HTERT RPE-1 (cell line): ENCODE data around the gene DLL3.

Experiments used
- in situ Hi-C: fragments of 300-500 bp; cut with MboI; formaldehyde crosslinking; loops from 4 replicates; pipeline ENCODE4 v1.14.3; 2020; ENCODE audit warnings: low sequenced_read_pairs

Gene DLL3

GRCh38 chr19:39481676-39482075 is 17.1 kb upstream of the DLL3 start:
- in situ Hi-C loops = no loop called here

- in situ Hi-C loops = no loop called here
Measured at GRCh38 chr19:39483141-39483540, 15.6 kb upstream of the DLL3 start.

GRCh38 chr19:39489756-39490155 is 9.0 kb upstream of the DLL3 start:
- in situ Hi-C loops = no loop called here

- in situ Hi-C loops = no loop called here
Measured at GRCh38 chr19:39492225-39492624, 6.5 kb upstream of the DLL3 start.

GRCh38 chr19:39492788-39493187 is 6.0 kb upstream of the DLL3 start:
- in situ Hi-C loops = no loop called here

GRCh38 chr19:39494661-39495060 is 4.1 kb upstream of the DLL3 start:
- in situ Hi-C loops = no loop called here

GRCh38 chr19:39496063-39496462 is 2.7 kb upstream of the DLL3 start:
- in situ Hi-C loops = no loop called here

- in situ Hi-C loops = no loop called here
Measured at GRCh38 chr19:39497701-39497995, 1.1 kb upstream of the DLL3 start.

GRCh38 chr19:39497996-39498797 is 550 bp upstream of the DLL3 start:
- in situ Hi-C loops = no loop called here

GRCh38 chr19:39499932-39500331 is 1.2 kb downstream of the DLL3 start:
- in situ Hi-C loops = no loop called here

- in situ Hi-C loops = no loop called here
Measured at GRCh38 chr19:39500543-39500942, 1.8 kb downstream of the DLL3 start.

- in situ Hi-C loops = no loop called here
Measured at GRCh38 chr19:39501340-39501739, 2.6 kb downstream of the DLL3 start.

- in situ Hi-C loops = no loop called here
Measured at GRCh38 chr19:39502640-39503417, 4.1 kb downstream of the DLL3 start.

GRCh38 chr19:39506598-39506943 is 7.8 kb downstream of the DLL3 start:
- in situ Hi-C loops = no loop called here

GRCh38 chr19:39506944-39507714 is 8.4 kb downstream of the DLL3 start:
- in situ Hi-C loops = no loop called here

- in situ Hi-C loops = no loop called here
Measured at GRCh38 chr19:39507715-39508364, 9.1 kb downstream of the DLL3 start.

GRCh38 chr19:39508629-39509028 is 9.9 kb downstream of the DLL3 start:
- in situ Hi-C loops = no loop called here

GRCh38 chr19:39509233-39509632 is 10.5 kb downstream of the DLL3 start:
- in situ Hi-C loops = no loop called here

- in situ Hi-C loops = no loop called here
Measured at GRCh38 chr19:39512988-39513387, 14.2 kb downstream of the DLL3 start.

GRCh38 chr19:39514840-39515550 is 16.2 kb downstream of the DLL3 start, which contains the start of gene SELENOV:
SELENOV (plus strand) TSS chr19:39515139; CDS start chr19:39515213, 74 bp downstream.
- in situ Hi-C loops = no loop called here
